NCI-H1417 (cell line): ENCODE data around the gene GPATCH3.
"Not testable (repeated sequence)": the region's sequence is repeated elsewhere in the genome, so short reads cannot be mapped to it uniquely, and the experiment has no call there.

Source experiments
- DNase-seq, 3 experiments: peaks; one replicate each; lab custom pipeline; 2025; lab: John Stamatoyannopoulos, UW

Gene GPATCH3

DNA sequence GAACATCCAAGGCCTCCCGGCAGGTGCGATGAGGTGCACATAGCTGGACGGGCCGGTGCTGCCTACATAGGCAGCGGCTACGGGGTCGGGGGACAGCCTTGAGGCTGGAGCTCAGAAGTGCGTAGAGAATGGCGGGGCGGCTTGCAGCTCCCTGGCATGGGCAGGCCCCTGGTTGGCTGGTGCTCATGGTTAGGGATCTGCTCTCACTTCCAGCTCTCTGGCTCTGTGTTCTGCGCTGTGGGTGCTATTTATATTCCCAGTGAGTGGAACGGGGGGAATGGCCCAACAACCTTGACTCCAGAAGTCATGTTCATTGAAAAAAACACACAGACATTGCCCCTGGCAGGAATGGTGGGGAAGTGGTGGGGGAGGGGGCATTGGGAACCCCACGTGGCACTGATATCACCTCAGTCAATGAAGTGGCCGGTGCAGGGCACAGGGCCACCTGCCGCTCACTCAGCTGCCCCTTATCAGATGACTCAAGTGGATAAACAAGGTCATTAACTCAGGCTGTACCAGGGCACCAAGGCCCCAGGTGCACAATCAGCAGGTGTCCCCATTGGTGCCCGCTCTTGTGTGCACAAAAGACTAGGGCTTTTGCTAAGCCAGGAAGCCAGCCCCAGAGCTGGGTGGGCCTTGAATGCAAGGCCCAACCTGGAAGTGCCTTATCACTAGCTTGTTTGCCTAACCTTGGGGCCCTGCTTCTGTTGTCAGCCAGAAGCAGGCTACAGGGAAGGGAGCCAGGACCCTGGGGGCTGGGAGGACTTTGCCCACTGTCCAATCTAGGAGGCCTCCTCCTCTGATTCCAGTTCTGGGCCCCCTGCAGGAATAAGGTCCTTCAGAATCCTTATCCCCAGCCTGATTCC lies 13.7 kb upstream of the GPATCH3 start, which contains the start of gene NR0B2:
Gene NR0B2, minus strand, starts transcription at position 222 of the 866 bp plus-strand sequence. Its CDS starts 35 bp downstream, at position 187.
- peak; percentile 92 to 99 (median 97) for DNase-seq

DNA sequence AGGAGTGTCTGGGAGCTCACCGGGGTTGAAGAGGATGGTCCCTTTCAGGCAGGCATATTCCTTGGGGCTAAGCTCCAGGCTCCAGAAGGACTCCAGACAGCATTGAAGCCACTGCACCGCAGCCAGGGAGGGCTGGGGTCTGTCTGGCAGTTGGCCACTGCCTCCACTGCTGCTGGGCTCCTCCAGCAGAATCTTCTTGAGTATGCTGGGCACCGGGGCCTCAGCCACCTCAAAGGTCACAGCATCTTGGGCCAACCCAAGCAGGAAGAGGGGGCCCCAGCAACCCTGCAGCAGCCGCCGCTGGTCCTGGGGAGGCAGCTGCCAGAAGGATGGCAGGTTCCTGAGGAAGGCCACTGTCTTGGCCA lies 13.1 kb upstream of the GPATCH3 start:
- no peak for DNase-seq

DNA sequence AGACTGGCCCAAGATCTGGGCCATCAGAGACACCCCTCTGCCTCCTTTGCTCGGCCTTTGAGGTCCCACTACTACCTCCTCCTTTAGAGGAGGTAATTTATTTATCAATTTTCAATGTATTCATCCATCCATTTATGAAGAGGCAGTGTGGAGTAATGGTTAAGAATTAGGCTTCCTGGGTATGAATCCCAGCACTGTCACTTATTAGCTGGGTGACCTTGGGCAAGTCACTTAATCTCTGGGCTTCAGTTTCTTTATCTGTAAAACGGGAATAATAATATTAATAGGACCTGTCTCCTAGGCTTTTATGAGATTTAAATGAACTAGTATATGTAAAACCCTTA lies 11.9 kb upstream of the GPATCH3 start:
- DNase-seq = no peak

DNA sequence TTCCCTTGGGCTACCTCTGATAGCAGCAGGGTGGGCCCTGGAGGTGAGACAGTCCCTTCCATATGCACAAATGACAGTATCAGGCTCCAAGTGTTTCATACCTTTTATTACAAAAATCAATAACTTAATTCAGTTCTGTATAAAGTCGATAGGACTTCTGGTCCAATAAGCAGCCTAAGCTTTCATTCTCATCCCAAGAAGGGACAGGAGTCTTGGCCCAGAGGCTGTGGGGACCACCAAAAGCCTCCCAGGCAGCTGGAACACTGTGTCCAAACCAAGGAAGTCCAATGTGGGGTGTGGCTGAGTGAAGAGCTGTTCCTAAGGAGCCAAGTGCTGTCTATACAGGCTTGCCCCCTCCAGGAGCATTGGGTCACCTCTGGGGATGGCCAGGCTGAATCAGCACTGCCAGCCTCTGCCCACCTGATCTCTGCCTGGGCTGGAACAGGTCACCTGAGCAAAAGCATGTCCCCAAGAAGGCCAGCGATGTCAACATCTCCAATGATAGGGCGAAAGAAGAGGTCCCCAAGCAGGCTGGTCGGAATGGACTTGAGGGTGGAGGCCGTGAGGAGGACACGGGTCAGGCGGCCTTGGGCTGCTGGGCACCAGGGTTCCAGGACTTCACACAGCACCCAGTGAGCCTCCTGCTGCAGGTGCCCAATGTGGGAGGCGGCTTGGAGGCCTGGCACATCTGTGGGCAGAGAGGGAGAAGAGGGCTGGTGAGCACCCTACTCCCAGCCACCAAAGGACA lies 11.3 kb upstream of the GPATCH3 start:
- DNase-seq = no peak

DNA sequence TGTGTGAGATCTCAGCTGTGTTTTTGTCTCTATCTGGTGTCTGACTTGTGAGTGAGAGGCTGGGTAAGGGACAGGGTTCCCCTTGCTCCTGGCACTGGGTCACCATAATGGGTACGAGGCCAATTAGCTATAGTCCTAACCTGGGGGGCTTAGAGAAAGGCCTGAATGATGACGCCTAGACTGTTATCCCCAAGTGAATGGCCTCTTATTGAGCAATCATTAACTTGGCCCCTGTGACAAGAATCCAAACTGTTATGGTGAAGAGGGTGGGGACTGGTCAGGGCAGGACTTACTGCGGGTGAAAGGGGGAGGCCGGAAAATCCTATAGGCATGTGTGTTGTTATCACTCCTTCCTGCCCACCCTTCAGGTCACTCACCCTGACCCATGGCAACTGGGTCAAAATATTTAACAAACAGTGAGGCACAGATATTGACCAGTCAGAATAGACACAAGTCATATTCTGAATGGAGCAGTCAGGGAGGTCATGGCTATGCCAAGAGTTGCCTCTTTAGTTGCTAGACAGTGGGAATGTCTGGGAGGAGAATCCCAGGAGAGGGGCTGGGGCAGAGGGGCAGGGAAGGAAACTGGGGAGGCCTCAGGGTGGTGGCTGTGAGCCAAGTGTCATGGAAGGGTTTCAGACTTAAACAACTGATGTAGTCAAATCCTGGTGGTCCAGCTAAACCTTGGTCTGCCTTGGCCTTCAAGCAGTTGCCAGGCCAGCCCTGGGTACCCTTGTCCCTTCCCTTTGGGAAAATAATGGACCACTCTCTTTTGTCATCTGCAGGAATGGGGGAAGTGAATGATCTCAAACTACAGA lies 10.3 kb upstream of the GPATCH3 start:
- DNase-seq = no peak

DNA sequence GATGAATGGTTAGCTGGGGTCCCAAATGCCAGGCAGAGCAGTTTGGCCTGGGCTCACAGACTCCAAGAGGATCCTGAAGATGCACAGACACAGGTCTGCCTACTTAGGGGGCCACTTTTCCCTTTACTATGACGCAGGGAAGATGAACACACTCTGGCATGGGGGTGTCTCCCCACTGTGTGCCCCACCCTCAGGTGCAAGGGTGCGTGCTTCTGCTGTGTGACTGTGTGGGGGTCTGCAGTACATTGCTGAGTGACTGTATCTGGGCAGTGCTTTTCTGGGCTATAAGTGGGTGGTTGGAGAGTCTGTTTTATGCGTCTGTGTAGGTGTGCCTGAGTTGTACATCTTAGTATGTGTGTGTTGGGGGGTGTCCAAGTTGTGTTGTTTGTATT lies 9.7 kb upstream of the GPATCH3 start:
- no peak for DNase-seq

DNA sequence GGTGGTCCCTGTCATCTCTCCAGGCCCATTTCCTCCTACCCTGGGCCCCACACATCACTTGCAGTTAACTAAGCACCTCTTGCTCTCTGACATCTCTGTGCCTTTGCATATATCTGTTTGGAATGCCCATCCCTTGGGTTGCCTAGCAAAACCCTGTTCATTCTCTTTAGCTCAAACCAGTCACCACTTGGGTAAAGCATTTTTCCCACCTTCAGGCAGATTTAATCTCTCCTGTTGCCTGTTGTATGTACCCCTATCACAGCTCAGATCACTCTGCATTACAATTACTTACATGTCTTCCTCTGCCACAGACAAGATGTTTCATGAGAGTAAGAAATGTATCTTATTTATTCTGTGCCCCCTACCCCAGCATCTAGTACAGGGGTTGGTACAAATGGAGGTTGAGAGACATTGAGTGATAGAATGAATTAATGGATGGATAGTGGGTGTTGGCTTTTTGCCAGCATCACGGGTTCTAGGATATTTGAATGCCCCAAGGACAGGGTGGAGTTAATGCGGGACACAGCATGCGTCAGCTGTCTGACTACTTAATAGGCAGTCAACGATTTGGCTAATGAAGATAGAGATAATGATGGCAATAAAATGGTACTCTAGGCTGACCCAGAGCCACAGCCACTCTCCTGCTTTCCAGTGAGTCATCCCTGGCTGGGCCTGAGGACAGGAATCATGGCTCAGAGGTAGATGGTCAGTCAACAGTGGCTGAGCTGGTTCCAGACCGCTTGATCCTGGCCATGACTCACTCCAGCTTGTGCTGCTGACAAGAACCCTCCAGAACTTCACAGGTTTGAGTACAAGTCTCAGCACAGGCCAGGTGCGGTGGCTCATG lies 7.0 kb upstream of the GPATCH3 start:
- peak in 1 of 3 experiments; percentile 58 for DNase-seq

DNA sequence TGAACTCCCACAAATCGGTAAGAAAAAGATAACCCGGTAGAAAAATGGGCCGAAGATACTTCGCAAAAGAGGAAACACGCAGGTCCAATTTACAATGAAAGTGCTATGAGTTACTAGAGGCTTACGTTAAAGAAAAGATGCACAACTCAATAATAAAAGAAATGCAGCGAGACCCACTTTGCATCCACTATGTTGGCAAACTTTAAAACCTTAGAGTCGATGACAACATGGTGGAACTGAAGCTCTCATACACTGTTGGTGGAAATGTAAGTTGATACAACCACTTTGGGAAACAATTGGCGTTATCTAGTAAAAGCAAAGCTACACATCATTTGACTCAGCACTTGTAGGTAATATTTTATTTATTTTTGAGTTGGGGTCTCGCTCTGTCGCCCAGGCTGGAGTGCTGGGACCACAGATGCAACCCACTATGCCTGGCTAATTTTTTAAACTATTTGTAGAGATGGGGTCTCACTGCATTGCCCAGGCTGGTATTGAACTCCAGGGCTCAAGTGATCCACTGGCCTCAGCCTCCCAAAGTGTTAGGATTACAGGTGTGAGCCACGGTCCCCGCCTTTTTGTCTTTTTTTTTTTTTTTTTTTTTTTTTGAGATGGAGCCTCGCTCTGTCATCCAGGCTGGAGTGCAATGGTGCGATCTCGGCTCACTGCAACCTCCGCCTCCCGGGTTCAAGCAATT lies 696 bp upstream of the GPATCH3 start:
- DNase-seq = peak in 1 of 3 experiments; percentile 45

DNA sequence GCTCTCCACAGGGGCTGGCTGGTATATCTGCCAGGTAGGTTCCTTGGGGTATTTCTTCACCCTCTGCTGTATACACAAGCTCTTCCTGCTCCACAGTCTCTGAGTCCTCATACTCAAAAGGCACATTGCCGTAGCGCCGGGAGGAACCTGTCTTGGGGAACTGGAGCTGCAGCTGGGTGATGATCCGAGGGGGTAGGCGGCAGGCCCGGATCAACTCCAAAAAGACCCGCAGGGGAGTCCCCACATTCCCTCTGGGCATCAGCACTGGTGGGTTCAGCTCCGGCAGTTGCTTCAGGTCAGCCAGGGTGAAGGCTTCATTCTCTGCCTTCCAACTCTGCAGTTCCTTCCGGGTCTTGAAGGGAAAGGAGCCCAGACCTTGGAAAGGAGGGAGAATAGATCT lies 2.9 kb downstream of the GPATCH3 start:
- no peak for DNase-seq

DNA sequence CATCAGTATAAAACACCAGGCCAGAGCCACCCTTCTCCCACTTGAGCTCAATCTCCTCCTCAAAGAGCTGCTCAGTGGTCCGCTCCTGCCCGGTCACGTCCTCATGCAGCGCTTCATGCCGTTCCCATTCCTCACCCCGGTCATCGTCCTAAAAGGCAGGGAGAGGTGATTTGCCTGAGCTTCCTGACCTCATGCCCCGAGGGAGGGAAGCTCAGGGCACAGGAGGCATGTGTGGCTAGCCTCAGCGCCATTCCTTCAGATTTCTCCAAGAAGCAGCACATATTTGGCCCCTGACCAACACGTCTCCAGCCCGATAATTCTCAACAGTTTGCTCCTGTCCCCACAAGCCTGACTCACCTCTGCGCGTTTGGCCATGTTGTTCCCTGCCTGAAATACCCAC lies 6.0 kb downstream of the GPATCH3 start:
- no peak for DNase-seq

DNA sequence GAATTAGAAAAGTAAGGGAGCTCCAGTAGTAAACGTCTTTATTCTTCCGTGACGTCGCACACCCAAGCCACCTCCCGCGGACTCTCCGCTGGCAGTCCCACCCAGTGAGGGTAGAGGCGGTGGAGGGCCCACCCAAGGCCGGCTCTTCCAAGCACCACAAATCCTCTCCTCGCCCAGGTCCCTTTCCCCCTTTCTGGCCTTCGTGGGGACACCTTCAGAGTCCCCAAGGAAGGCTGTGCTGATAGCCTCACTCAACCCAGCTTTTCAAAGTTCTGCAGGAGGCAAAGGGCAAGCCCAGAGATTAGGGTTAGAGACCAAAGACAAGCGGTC lies 9.8 kb downstream of the GPATCH3 start:
- DNase-seq = no peak

DNA sequence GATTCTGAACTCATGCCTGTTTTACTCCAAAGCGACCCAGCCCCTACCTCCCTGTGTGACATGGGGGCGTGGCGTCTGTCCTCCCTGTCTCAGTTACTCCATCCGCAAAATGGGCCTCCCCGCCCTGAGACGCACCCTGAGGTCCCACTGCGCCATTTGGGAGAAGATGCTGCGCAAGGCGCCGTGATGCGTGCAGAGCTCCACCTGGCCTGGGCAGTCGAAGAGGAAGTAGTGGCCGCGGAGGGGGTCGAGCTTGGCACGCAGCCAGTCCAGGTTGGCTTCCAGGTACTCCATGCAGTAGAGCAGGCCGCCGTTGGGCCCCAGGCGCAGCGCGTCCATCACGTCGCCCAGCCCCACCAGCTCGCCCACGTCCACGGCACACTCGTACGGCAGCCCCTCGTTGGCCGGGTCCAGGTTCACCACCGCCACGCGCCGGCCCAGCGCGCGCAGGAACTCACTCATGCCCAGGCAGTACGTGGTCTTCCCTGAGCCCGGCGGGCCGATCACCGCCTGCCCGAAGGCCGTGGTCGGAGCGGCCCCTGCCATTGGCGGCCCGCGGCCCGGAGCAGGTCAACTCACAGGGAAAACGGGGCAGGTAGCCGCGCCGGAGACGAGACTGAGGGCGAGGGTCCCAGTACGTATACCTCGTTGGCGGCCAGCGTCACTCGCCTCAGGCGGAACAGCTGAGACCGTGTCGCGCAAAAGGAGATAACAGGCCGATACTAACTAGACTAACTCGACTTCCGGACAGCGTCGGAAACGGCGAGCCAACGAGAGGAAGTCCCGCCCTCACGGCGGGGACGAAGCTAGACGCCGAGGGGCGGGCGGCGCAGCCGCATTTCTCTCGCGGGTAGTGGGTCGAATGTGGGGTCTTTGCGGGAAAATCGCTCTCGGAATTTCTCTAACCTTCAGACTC lies 10.5 kb downstream of the GPATCH3 start, which contains the start of gene GPN2:
Gene GPN2, minus strand, starts transcription at position 733 of the 916 bp plus-strand sequence. Its CDS starts 187 bp downstream, at position 546.
- peak; percentile 77 to 85 (median 78) for DNase-seq

DNA sequence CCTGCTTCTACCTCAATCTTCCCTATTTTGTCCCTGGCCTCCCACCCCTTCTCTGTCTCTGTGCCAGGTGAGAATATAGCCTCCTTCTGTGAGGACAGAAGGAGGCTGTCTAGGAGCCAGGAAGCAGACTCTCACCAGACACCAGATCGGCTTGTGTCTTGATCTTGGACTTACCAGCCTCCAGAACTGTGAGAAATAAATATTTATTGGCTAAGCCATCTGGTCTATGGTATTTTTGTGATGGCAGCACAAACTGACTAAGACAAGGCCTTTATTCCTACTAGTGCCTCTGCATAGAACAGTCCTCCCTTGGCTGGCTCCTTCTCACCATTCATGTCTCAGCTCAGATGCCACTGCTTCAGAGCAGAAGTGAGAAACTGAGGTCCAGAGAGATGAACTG lies 12.0 kb downstream of the GPATCH3 start:
- no peak for DNase-seq

DNA sequence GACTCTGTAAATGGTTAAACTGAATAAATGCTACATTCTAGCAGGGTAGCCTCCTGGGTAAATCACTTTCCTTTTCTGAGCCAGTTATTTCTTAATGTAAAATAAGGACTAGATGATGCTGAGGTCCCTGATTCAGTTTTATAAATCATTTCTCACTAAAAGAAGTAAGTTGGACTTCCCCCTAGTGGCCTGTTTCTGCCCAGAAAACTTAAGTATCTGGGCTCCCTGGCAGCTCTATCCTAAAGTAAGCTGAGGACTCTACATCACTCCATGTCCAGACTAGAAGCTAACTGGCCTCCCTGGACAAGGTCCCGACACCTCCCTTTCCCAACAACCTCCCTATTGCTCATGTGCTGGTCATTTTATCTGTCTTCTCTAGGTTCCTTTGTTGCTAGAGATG lies 13.1 kb downstream of the GPATCH3 start:
- DNase-seq = peak in 1 of 3 experiments; percentile 12

DNA sequence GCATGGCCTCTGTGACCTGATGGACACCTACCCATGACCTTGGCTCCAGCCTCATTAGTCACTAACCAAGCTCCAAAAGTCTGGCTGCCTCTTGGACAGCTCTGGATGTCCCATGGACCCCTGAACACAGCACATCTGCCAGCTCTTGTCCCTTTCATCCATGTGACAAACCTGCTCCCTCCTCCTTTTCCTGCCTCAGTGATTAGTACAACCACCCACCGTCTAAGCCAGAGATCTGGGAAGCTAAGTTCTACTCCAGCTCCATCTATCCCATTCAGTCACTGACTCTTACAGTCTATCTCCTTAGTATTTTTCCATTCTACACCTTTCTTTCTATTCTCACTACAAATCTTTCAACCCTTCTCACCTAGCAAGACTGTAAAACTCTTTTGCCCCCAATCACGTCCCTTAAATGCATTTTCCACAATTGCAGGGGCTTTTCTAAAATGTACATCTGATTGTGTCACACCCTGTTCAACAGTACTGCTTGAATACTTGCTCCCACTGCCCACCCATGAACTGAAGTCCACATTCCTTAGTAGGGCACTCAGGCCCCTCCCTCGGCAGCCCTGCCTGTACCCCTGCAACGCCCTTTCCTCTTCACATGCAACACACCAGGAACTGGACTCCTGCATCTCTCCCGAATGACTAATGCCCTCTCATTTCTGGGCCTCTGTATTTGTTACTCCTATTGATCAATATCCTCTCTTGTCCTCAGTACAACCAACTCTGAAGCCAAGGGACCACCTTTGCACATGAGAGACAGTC lies 17.4 kb downstream of the GPATCH3 start:
- no peak for DNase-seq

DNA sequence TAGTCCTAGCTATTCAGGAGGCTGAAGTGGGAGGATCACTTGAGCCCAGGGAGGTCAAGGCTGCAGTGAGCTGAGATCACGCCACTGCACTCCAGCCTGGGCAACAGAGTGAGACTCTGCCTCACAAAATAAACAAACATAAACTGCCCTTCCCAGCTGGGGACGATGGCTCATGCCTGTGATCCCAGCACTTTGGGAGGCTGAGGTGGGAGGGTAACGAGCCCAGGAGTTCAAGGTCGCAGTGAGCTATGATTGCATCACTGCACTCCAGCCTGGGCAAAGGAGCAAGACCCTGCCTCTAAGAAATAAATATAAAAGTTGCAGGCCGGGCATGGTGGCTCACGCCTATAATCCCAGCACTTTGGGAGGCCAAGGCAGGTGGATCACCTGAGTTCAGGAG lies 18.7 kb downstream of the GPATCH3 start:
- not testable (repeated sequence) for DNase-seq

DNA sequence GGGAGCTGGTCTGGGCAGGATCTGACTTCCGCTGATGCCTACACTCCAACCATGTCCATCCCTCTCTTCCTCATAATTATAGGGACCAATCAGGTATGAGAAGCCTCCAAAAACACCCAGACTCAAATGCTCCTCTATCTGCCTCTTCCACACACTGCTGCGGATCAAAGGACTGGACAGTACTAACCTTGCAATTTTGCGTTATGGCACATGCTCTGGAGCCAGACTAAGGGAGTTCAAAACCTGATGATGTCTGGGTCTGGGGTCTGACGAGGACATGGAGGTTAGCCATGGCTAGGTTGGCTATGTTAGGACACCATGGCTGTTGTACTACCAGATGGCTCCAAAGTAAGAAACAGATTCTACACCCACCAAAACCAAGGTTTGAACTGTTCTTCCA lies 20.5 kb downstream of the GPATCH3 start:
- DNase-seq = no peak

DNA sequence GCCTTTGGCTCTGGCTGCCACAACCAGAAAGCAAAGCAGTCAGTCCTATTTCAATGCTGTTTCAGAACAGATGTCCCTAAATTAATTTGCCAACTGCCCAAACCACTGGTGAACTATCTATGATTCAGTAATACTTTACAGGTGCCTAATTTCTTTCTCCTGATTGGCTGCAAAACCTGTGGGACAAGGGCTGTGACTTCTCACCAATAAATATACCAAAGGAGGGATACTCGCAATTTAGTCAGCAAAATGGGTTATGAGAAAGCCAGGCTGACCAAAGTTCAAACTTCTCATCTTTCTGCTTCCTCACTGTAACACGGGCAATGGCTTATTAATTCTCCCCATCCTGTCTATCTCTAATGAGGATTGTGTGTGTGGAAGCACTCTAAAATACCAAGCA lies 22.9 kb downstream of the GPATCH3 start:
- DNase-seq = no peak

DNA sequence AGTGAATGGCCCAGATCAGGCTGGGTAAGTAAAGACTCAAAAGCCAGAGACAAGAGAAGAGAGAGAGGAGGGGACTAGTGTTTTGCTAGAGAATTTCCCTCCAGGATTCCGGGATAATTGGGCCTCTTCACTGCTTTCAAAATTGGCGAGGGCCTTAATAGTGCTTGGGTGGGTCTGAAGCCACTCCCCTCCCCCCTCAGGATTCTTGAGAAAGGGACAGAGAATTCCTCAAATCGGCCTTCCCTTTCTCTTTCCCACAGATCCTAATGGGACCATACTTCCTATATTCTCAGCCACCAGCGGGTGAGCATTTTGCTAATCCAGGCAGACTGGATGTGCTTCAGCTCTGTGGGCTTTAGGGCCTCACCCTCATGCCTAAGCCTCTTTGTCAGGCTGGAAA lies 25.4 kb downstream of the GPATCH3 start:
- no peak for DNase-seq
